Keratinocyte (primary cell): Measurements from ENCODE around the gene PLD4. TPM values are rescaled to one million over a fixed set of nuclear protein-coding genes. Genes with fewer than 3 reads are reported as not detected.

Experiments
- DNase-seq: peaks from one replicate; pipeline ENCODE4 v3.0.0-alpha.2; 2011; ENCODE audit warnings: low read depth, missing footprints, low spot score
- FAIRE-seq: peaks from 2 replicates; lab custom pipeline; 2011; peaks lifted over from hg19 to GRCh38; lab: Jason Lieb, UNC
- H2AFZ ChIP-seq: 2 replicates; pipeline ENCODE4 v1.6.0; 2012; ENCODE audit warnings: low read length, control low read depth, inconsistent platforms; ENCODE audit not compliant: control insufficient read depth
- H3K27ac ChIP-seq: 2 replicates; pipeline ENCODE4 v1.5.1; 2011; ENCODE audit warnings: low read length; ENCODE audit not compliant: control insufficient read depth, insufficient read depth
- H3K27me3 ChIP-seq: 3 replicates; pipeline ENCODE4 v1.6.0; 2011; ENCODE audit warnings: low read length; ENCODE audit not compliant: control insufficient read depth, insufficient read depth; ENCODE audit errors: extremely low read depth
- H3K36me3 ChIP-seq, 2 experiments: 2 replicates in 1 of 2; 3 replicates in 1 of 2; pipeline ENCODE4 v1.5.1; 2011; ENCODE audit warnings: low read length in 2 of 2, mild to moderate bottlenecking in 1 of 2; ENCODE audit not compliant: control insufficient read depth in 2 of 2, insufficient read depth in 2 of 2; ENCODE audit errors: extremely low read depth in 1 of 2
- H3K4me1 ChIP-seq: 3 replicates; pipeline ENCODE4 v1.5.1; 2011; ENCODE audit warnings: low read length; ENCODE audit not compliant: control insufficient read depth, insufficient read depth; ENCODE audit errors: extremely low read depth
- H3K4me2 ChIP-seq: 3 replicates; pipeline ENCODE4 v1.6.0; 2011; ENCODE audit warnings: low read depth, low read length; ENCODE audit not compliant: control insufficient read depth, insufficient read depth; ENCODE audit errors: extremely low read depth
- H3K4me3 ChIP-seq, 3 experiments: fragments of 200-600 bp in 1 of 3; sonication (generic) in 1 of 3; 2 replicates in 2 of 3; 3 replicates in 1 of 3; pipeline ENCODE4 v1.5.1; 2011 to 2016; ENCODE audit warnings: low read length in 3 of 3, mild to moderate bottlenecking in 3 of 3, control low read depth in 2 of 3, inconsistent platforms in 1 of 3, low read depth in 1 of 3, mixed read lengths in 1 of 3, mixed run types in 1 of 3, moderate library complexity in 1 of 3; ENCODE audit not compliant: control insufficient read depth in 2 of 3, insufficient read depth in 2 of 3; ENCODE audit errors: extremely low read depth in 1 of 3
- H3K79me2 ChIP-seq: 2 replicates; pipeline ENCODE4 v1.6.0; 2012; ENCODE audit warnings: low read length; ENCODE audit not compliant: control insufficient read depth, insufficient read depth
- H3K9ac ChIP-seq: 3 replicates; pipeline ENCODE4 v1.6.0; 2011; ENCODE audit warnings: low read length; ENCODE audit not compliant: control insufficient read depth, insufficient read depth; ENCODE audit errors: extremely low read depth
- H3K9me1 ChIP-seq: 3 replicates; pipeline ENCODE4 v1.6.0; 2011; ENCODE audit warnings: low read length; ENCODE audit not compliant: control insufficient read depth, insufficient read depth; ENCODE audit errors: extremely low read depth
- H3K9me3 ChIP-seq: 2 replicates; pipeline ENCODE4 v1.5.1; 2012; ENCODE audit warnings: low read depth, low read length; ENCODE audit not compliant: control insufficient read depth
- H4K20me1 ChIP-seq: 3 replicates; pipeline ENCODE4 v1.6.0; 2011; ENCODE audit warnings: low read length; ENCODE audit not compliant: control insufficient read depth, insufficient read depth; ENCODE audit errors: extremely low read depth
- EZH2 ChIP-seq: IDR thresholded peaks from one replicate; pipeline ENCODE4 v1.6.1; 2012; ENCODE audit warnings: inconsistent platforms, mild to moderate bottlenecking, low read length, moderate library complexity
- dilution Hi-C: fragments of 300-500 bp; cut with MboI; formaldehyde crosslinking; loops from one replicate; pipeline ENCODE4 v1.7.0; 2020; ENCODE audit warnings: low sequenced_read_pairs; ENCODE audit not compliant: extremely low pct_ligation_motif_present
- polyA plus RNA-seq, 5 experiments: library from polyadenylated mRNA; depleted of rRNA in 3 of 5; stranded (reverse) in 3 of 5; stranded (forward) in 1 of 5; unstranded in 1 of 5; fragments of >200 nt; gene quantifications; 1 replicate in 1 of 5; 2 replicates in 3 of 5; 3 replicates in 1 of 5; pipeline versions ENCODE4 v1.2.1 to v1.2.3, GENCODE V29; 2011 to 2012; ENCODE audit warnings: missing spikeins in 2 of 5, low read depth in 1 of 5, low replicate concordance in 1 of 5
- TF ChIP-seq, protein P1 (sequence below), 3 experiments: IDR thresholded peaks in 1 of 3; conservative IDR thresholded peaks in 1 of 3; optimal IDR thresholded peaks in 1 of 3; 2 replicates in 2 of 3; 3 replicates in 1 of 3; pipeline versions ENCODE3 to v1.5.1; 2011; ENCODE audit warnings: low read length in 3 of 3, mild to moderate bottlenecking in 3 of 3, moderate library complexity in 2 of 3, control low read depth in 1 of 3, inconsistent platforms in 1 of 3; ENCODE audit not compliant: insufficient read depth in 2 of 3; ENCODE audit errors: extremely low read depth in 1 of 3

PLD4 gene
- polyA plus RNA-seq, 1 donor (not counting 4 experiments of a cell fraction or from before 2014, with no cell fraction given) = not detected

- Histone ChIP-seq H3K4me1 (no peaks in the 10 kb centered on the region), H3K9me3 (no peaks in the 10 kb centered on the region), H3K36me3 (no peaks in the 10 kb centered on the region), H2AFZ (no peak overlapping the region), H3K4me3 (no peak overlapping the region), H4K20me1 (no peaks in the 10 kb centered on the region), H3K4me2 (no peak overlapping the region), H3K9ac (no peak overlapping the region), H3K27me3 (no peaks in the 10 kb centered on the region), H3K9me1 (no peaks in the 10 kb centered on the region), H3K79me2 (no peaks in the 10 kb centered on the region), H3K27ac (no peak overlapping the region)
- dilution Hi-C loops = no loop called here
- no peak for DNase-seq
- FAIRE-seq = no peak
- TF ChIP-seq EZH2 = no peak
- TF ChIP-seq, protein P1, sequence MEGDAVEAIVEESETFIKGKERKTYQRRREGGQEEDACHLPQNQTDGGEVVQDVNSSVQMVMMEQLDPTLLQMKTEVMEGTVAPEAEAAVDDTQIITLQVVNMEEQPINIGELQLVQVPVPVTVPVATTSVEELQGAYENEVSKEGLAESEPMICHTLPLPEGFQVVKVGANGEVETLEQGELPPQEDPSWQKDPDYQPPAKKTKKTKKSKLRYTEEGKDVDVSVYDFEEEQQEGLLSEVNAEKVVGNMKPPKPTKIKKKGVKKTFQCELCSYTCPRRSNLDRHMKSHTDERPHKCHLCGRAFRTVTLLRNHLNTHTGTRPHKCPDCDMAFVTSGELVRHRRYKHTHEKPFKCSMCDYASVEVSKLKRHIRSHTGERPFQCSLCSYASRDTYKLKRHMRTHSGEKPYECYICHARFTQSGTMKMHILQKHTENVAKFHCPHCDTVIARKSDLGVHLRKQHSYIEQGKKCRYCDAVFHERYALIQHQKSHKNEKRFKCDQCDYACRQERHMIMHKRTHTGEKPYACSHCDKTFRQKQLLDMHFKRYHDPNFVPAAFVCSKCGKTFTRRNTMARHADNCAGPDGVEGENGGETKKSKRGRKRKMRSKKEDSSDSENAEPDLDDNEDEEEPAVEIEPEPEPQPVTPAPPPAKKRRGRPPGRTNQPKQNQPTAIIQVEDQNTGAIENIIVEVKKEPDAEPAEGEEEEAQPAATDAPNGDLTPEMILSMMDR (optimal IDR thresholded peaks at IDR 0.05 in 1 of 3, IDR thresholded peaks at IDR 0.05 in 1 of 3, conservative IDR thresholded peaks at IDR 0.05 in 1 of 3; ENCODE audit: extremely low read depth in 1 of 3, insufficient read depth in 2 of 3, low read length in 3 of 3) = no peak
Observed at GRCh38 chr14:104913435-104913834, 11.2 kb upstream of the PLD4 start.

DNA sequence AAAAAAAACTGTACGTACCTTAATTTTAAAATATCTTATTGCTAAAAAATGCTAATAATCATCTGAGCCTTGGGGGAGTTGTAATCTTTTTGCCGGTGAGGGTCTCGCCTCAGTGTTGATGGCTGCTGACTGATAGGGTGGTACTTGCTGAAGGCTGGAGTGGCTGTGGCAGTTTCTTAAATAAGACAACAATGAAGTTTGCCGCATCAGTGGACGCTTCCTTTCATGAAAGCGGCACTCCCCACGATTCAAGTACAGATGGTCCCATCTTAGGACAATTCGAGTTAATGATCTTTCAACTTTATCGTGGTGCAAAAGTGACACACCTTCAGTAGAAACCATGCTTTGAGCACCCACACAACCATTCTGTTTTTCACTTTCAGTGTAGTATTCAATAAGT, 7.6 kb upstream of the PLD4 start:
- no peaks in the 10 kb centered on the region for H4K20me1 ChIP-seq
- no peaks in the 10 kb centered on the region for H3K79me2 ChIP-seq
- dilution Hi-C loops = no loop called here
- DNase-seq (no peak), FAIRE-seq (no peak)
- H3K9me3 ChIP-seq = no peaks in the 10 kb centered on the region
- H3K4me2 ChIP-seq = no peak overlapping the region
- no peak overlapping the region for H3K27ac ChIP-seq
- no peaks in the 10 kb centered on the region for H3K4me1 ChIP-seq
- no peak overlapping the region for H3K9ac ChIP-seq
- no peaks in the 10 kb centered on the region for H3K36me3 ChIP-seq
- no peak for TF ChIP-seq EZH2
- TF ChIP-seq, protein P1 (optimal IDR thresholded peaks at IDR 0.05 in 1 of 3, IDR thresholded peaks at IDR 0.05 in 1 of 3, conservative IDR thresholded peaks at IDR 0.05 in 1 of 3; ENCODE audit: extremely low read depth in 1 of 3, insufficient read depth in 2 of 3, low read length in 3 of 3) = no peak
- H3K27me3 ChIP-seq = no peaks in the 10 kb centered on the region
- no peak overlapping the region for H3K4me3 ChIP-seq
- no peaks in the 10 kb centered on the region for H3K9me1 ChIP-seq
- no peak overlapping the region for H2AFZ ChIP-seq
